Right lobe of liver (tissue), 4 donors: ENCODE data around the gene TRIM2.

Source experiments
- CTCF ChIP-seq, 4 donors: fragments of 200-600 bp in 3 of 4; fragments of 450-650 bp in 1 of 4; IDR thresholded peaks; one replicate each; pipeline versions ENCODE4 v1.5.1 to v1.8.0; 2016 to 2022; ENCODE audit warnings: antibody characterized with exemption in 4 of 4, mild to moderate bottlenecking in 2 of 4
- POLR2A ChIP-seq: fragments of 450-650 bp; IDR thresholded peaks from one replicate; pipeline ENCODE4 v1.6.1; 2017; ENCODE audit warnings: antibody characterized with exemption, mild to moderate bottlenecking
- donor health status: DM: no; HTN: no; CAD: no.
- donor health status: DM: no; HTN: no; CAD: no.
- donor health status: DM: no; HTN: yes; CAD: no.

GRCh38 chr4:153283260-153283659 lies 79.0 kb downstream of the TRIM2 start:
- TF ChIP-seq CTCF (IDR thresholded peaks at IDR 0.05) (no peak), POLR2A (no peak)
